ENCODE data around the gene COL21A1.
"Not testable (repeated sequence)": the region's sequence is repeated elsewhere in the genome, so short reads cannot be mapped to it uniquely, and the experiment has no call there.

COL21A1 gene

DNA sequence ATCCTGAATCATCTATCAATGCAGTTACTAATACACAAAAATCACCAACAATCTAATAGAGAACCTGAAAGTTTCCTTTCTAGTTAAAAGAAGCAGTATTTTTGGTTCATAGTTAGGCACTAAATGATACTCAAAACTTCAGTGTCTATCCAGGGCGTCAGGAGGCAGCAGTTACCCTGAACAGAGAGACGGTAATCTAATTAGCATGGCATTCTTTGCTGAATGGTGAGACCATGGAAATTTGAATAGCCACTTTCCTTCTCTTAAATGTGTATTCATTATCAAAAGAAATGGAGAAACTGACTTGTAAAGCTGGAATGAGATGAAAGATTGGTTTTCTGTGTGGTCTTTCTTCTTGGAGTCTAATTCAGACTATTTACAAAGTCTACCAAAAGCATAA lies 225.4 kb downstream of the COL21A1 start:
- DNase-seq (ENCODE audit: low read depth, low spot score), result no peak
- no peak overlapping the region for H3K4me3 ChIP-seq (ENCODE audit: low read depth, low read length)
- in situ Hi-C loops (cut with HindIII; ENCODE audit: low sequenced_read_pairs), result no loop called here
- TF ChIP-seq, protein P1, sequence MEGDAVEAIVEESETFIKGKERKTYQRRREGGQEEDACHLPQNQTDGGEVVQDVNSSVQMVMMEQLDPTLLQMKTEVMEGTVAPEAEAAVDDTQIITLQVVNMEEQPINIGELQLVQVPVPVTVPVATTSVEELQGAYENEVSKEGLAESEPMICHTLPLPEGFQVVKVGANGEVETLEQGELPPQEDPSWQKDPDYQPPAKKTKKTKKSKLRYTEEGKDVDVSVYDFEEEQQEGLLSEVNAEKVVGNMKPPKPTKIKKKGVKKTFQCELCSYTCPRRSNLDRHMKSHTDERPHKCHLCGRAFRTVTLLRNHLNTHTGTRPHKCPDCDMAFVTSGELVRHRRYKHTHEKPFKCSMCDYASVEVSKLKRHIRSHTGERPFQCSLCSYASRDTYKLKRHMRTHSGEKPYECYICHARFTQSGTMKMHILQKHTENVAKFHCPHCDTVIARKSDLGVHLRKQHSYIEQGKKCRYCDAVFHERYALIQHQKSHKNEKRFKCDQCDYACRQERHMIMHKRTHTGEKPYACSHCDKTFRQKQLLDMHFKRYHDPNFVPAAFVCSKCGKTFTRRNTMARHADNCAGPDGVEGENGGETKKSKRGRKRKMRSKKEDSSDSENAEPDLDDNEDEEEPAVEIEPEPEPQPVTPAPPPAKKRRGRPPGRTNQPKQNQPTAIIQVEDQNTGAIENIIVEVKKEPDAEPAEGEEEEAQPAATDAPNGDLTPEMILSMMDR (IDR thresholded peaks at IDR 0.05; ENCODE audit: low read depth, low read length), result no peak

GRCh38 chr6:56019973-56020372 lies 227.4 kb downstream of the COL21A1 start:
- no peak overlapping the region for H3K4me3 ChIP-seq (ENCODE audit: low read depth, low read length)
- TF ChIP-seq, protein P1 (IDR thresholded peaks at IDR 0.05; ENCODE audit: low read depth, low read length), result no peak
- in situ Hi-C loops (cut with HindIII; ENCODE audit: low sequenced_read_pairs), result no loop called here
- DNase-seq (ENCODE audit: low read depth, low spot score), result no peak

DNA sequence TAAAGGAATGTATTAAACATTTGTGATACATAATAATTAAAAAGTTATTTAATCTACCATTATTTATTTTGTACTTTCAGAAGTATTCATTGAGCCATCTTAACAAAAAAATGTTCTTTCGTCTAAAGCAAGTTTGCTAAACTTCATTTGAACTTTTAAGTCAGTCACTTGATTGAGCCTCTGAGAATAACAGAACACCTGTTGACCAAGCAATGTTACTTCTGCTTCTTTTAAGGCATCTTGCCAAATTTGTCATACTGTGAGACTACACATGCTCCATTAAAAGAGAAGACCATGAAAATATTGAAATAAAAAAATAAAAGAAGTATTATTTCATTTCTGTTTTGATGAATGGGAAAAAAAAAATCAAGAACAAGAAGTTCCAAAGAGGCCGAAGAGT lies 230.2 kb downstream of the COL21A1 start:
- in situ Hi-C loops (cut with HindIII; ENCODE audit: low sequenced_read_pairs), result no loop called here
- no peak overlapping the region for H3K4me3 ChIP-seq (ENCODE audit: low read depth, low read length)
- no peak for DNase-seq (ENCODE audit: low read depth, low spot score)
- TF ChIP-seq, protein P1 (IDR thresholded peaks at IDR 0.05; ENCODE audit: low read depth, low read length), result no peak

DNA sequence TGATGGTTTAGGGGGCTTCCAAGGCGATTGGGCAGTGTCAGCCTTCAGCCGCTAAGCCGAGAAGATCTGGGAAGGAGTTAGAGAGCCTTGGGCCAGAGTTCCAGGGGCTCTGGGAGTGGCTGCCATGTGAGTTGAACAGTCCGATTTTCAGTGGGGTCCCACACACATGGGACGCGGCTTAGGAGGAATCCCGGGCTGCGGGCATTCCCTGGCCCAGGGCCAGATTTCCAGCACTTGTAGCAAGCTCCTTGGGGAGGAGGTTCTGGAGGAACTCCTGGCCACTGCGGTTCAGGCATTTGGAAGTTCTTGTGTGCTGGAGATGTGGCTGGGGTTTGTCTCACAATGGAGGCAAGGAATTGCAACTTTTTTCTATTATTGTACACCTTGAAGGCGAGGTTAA lies 233.3 kb downstream of the COL21A1 start:
- DNase-seq (ENCODE audit: low read depth, low spot score); H3K4me3 ChIP-seq (ENCODE audit: low read depth, low read length); in situ Hi-C loops (cut with HindIII; ENCODE audit: low sequenced_read_pairs): not testable (repeated sequence)

DNA sequence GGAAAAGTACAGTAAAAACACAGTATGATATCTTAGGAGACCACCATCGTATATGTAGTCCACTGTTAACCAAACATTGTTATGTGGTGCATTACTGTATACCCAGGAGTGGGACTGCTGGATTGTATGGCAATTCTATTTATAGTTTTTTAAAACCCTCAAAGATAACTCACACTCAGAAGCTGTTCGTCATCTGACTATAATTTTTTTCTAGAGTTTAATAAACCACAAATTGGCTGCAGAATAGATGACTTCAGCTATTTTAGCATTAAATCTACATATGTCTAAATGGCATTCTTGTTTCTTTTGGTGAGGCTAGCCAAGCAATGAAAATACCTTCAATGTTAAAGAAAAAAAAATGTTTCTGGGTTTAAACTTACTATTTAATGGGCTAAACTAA lies 237.7 kb downstream of the COL21A1 start:
- in situ Hi-C loops (cut with HindIII; ENCODE audit: low sequenced_read_pairs), result no loop called here
- no peak overlapping the region for H3K4me3 ChIP-seq (ENCODE audit: low read depth, low read length)
- TF ChIP-seq, protein P1 (IDR thresholded peaks at IDR 0.05; ENCODE audit: low read depth, low read length), result no peak
- DNase-seq (ENCODE audit: low read depth, low spot score), result no peak
